Kidney capillary endothelial cell (primary cell): ENCODE results near the gene KCND2.
A peak's percentile ranks its signal among the peaks of the same experiment; 100 is the strongest.

Source experiments
- DNase-seq: peaks from one replicate; pipeline ENCODE4 v3.0.0-alpha.2; 2018; ENCODE audit warnings: low spot score

KCND2 gene

GRCh38 chr7:120311028-120311788, 38.2 kb downstream of the KCND2 start:
- DNase-seq: no peak

GRCh38 chr7:120320218-120320961, 47.4 kb downstream of the KCND2 start:
- DNase-seq: peak; percentile 26

DNA sequence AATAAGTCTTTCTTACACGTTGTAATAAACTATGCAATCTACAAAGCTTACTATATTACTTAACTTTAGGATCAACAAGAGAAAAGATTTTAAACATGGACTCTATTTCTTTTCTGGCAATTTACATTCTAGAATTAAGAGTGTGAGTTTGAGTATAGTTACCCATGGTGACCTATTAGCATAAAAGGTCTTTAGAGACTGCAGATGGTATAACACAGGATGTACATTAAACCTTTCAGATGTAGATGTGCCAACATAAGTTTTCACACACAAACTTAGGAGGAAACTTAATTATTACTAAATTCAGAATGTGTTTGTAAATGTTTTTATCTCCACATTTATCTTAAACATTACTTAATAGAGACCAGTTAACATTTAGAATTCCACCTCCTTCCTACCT, 54.1 kb downstream of the KCND2 start:
- DNase-seq: no peak

DNA sequence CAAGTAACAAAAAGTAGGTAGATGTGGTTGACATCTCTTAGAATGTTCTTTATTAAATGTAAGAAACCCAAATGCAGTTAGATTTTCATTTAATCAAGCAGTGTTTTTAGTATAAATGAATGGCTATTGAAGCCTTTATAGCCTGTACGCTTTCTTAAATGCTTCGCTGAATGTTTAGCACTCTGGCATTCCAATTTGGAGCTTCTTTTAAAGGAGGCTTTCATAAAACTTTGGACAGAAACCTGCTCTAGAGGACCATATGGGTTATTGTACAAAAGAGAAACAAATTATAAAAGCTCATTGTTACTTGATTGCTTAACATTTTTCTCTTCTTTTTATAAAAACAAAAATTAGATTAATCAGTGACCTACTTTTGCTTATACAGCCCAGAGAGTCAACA, 59.5 kb downstream of the KCND2 start:
- no peak for DNase-seq

- no peak for DNase-seq
Measured at GRCh38 chr7:120334475-120334874, 61.5 kb downstream of the KCND2 start.

- DNase-seq: peak; percentile 25
Measured at GRCh38 chr7:120337308-120337907, 64.4 kb downstream of the KCND2 start.

- no peak for DNase-seq
Measured at GRCh38 chr7:120344276-120344675, 71.3 kb downstream of the KCND2 start.

DNA sequence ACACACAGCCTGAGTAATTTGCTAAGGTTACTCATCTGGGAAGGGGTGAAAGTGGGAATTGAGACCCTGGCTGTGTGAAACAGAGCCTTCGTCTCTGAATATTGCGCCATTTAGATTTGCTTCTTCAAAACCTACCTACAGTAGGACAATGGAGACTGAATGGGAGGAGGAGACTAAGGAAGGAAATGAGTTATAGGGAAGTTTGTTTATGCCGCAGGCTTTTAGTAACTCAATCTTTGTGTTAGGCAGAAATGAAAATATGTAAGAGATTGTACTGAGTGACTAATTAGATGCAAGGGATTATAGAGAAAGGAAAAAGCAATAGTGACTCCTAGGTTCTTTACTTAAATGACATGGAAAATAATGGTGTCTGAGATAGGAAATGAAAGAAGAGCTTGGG, 80.2 kb downstream of the KCND2 start:
- DNase-seq: peak; percentile 9

GRCh38 chr7:120360918-120361317, 87.9 kb downstream of the KCND2 start:
- no peak for DNase-seq

DNA sequence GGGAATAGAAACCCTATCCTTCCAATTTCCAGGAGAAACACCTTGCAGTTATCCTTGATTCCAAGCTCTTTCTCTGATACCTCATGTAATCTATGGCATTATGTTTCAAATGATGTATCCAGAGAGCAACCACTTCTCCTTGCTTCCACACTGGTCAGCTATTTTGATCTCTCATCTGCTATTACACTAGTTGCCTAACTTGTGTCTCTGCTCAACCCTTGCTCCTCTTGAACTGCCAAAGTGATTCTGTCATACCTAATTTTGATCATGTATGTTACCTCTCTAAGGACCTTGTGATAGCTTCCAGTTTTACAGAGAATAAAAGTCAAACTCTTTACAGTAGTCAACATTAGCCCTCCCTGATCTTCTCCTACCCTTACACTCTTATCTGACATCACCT, 90.4 kb downstream of the KCND2 start:
- no peak for DNase-seq

DNA sequence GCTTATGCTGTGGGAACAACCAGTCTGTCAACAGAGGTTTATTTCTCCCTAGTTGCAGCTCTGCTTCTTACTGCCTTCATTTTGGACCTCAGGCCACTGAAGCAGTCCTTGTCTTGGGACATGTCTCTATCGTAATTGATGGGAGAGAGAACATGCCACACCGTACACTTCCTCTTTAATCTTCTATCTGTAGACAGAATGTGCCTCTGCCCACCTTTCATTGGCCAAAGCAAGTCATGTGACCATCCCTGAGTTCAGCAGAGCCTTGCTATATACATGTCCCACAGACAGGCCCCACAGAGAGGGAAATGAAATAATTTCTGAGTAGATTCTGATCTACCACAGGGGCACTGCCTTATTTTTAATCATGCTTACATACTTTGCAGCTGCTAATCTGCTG, 98.0 kb downstream of the KCND2 start:
- DNase-seq: no peak

DNA sequence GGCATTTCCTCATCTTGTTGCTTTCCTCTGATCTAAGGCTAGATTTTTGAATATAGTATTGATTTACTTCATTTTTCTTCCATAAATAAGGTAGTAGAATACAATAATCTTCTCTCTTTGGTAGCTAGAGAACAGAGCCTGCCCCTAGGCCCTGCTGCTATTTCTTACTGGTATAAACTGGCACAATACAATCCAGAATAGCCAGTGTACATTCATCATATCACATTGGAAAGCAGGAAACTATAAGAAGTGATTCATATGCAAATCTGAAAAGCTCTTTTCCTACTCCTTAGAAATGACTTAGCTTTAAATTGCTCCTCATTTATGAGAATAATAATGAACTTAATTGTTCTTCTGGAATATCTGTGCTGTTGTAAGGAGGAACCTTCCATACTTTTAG, 100.2 kb downstream of the KCND2 start:
- DNase-seq: peak; percentile 67

DNA sequence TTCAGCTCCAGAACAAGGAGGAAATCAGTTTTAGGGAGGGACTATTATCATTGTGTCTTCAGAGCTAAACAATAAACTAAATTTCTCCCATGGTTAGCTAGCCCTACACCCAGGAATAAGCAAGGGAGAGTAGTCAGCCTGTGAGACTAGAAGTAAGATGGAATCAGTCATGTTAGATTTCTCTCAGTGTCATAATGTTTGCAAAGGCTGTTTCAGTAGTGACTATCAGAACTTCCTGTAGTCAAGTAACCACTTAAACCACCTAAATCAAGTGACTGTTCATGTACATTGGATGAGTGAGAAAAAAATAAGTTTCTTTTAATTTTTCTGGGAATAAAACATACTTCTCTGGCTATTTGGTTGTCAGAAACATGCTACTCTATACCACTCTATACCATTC, 121.6 kb downstream of the KCND2 start:
- DNase-seq: no peak

GRCh38 chr7:120395526-120396019, 122.6 kb downstream of the KCND2 start:
- no peak for DNase-seq

DNA sequence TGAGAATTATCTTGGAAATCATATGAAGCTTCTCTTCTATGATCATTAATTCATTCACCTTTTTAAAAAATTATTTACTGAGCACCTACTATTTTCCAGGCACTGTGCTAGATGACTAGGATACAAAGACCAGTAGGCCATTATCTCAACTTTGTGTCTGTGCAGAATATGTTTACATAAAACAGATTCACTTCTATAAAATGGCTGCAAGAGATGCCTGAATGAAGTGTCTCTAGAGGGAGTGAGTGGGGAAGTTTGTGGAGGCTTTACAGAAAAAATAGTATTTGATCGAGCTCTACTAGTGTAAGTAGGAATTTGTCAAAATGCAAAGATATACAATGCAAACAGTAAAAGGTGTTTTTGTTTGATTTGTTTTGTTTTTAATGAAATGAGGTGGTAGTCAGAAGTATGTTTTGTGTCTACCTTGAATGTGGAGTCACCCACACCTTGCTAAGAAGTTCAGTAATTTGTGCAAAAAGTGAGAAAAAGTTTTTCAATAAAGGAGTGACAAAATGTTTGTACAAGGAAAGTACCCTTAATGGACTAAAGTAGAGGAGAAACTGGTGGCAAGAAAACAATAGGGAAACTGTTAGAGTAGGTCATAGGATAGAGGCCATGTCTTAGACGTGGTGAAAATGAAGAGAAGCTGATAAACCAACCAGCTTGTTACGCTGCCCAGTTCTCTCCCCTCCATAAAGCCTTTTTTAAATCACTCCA, 125.5 kb downstream of the KCND2 start:
- DNase-seq: no peak

GRCh38 chr7:120400806-120401455, 128.0 kb downstream of the KCND2 start:
- no peak for DNase-seq

DNA sequence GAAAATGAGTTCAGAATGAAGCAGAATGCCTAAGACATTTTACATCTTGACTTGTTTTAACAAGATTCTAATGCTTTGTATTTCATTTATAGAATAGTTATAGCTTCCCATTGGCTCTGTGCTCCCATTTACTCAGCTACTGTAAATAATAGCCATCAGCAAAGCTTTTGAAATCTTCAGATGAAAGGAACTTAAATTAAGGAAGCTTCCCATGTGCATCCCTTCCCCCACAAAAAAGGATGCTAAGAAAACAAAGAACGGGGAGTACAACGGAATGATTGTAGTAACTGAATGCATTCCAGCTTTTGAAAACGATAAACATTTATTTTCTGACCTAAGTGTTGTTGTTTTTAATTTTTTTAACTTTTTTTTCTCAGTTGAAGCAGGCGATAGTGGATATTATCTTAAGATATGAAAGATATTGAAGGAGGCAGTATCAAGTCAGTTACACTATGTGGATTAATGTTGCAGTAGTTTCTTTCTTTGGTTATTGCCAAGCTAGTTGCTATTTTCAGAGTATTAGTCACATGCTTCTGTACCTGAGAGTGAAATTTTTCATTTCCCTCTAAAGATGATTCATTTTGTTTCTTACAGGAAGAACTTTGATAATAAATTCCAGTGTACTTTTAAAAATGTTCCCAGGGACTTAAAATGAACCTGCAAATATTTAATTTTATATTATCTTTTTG, 129.2 kb downstream of the KCND2 start:
- peak; percentile 59 for DNase-seq

DNA sequence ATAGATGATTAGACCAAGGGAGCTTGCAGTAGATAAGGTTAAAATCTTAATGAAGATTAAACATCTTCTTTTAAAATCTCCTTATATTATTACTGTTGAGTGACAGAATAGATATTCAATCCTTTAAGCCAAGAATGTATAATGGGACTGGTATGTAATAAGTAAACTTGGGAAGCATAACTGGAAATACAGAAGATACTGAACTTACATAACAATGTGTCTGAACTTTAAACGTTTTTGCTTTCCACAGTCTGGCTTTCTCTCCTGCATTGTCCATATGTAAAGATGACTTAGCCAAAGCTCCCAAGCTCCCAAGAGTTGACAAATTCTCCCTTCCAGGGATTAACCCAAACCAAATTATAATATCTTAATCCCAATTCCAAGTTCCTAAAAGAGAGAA, 129.8 kb downstream of the KCND2 start:
- peak; percentile 2 for DNase-seq

DNA sequence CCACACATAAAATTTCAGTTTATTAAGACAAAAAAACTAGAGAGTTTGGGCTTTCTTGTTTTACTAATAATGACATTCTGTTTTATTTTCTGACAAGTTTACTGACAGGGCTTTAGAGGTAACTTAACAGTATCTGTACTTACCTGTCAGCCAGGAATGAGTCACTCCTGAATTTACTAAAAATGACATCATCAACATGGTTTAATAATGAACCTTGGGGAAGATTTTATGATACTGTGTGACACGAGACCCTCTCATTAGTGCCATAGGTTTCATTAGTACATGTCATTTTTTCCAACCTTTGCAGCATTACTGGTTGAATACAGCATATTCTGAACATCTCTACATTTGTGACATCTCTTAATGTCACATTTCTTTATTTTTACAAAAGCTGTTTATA, 131.1 kb downstream of the KCND2 start:
- DNase-seq: no peak

GRCh38 chr7:120405652-120406051, 132.7 kb downstream of the KCND2 start:
- DNase-seq: no peak

- DNase-seq: no peak
Measured at GRCh38 chr7:120407010-120407409, 134.0 kb downstream of the KCND2 start.
